Gastroesophageal sphincter (tissue), 3 donors: ENCODE results near the gene ITGA11.

ENCODE experiments used
- EP300 ChIP-seq: sonication (generic); formaldehyde crosslinking; IDR thresholded peaks from one replicate; pipeline ENCODE4 v1.6.1; 2017; ENCODE audit warnings: antibody characterized with exemption, mild to moderate bottlenecking
- TF ChIP-seq, protein P1 (sequence below), 4 experiments: fragments of 200-600 bp in 2 of 4; fragments of 450-650 bp in 2 of 4; sonication (generic) in 1 of 4; IDR thresholded peaks; one replicate each; pipeline ENCODE4 v1.5.1; 2017 to 2019; ENCODE audit warnings: antibody characterized with exemption in 4 of 4, mild to moderate bottlenecking in 2 of 4, moderate library complexity in 2 of 4

DNA sequence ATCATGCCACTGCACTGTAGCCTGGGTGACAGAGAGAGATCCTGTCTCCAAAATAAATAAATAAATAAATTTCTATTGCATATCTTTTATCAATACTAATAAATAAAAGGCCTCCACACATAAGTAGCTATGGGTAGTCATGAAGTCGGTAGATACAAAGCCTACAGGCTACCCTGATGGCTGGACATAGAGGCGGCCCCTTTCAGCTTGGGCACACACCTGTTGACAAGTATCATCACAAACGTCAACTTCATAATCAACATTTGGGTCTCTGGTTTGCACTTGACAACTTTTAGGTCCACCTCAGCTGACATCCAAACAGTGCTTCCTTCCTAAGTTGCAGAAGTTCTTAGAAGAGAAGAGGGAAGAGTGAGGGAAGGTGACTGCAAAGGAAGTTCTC lies 53.4 kb downstream of the ITGA11 start:
- no peak for TF ChIP-seq EP300
- TF ChIP-seq, protein P1, sequence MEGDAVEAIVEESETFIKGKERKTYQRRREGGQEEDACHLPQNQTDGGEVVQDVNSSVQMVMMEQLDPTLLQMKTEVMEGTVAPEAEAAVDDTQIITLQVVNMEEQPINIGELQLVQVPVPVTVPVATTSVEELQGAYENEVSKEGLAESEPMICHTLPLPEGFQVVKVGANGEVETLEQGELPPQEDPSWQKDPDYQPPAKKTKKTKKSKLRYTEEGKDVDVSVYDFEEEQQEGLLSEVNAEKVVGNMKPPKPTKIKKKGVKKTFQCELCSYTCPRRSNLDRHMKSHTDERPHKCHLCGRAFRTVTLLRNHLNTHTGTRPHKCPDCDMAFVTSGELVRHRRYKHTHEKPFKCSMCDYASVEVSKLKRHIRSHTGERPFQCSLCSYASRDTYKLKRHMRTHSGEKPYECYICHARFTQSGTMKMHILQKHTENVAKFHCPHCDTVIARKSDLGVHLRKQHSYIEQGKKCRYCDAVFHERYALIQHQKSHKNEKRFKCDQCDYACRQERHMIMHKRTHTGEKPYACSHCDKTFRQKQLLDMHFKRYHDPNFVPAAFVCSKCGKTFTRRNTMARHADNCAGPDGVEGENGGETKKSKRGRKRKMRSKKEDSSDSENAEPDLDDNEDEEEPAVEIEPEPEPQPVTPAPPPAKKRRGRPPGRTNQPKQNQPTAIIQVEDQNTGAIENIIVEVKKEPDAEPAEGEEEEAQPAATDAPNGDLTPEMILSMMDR (IDR thresholded peaks at IDR 0.05) = no peak
